HEK293 (cell line): ENCODE measurements around the gene WDR12.

Experiments
- CTCF ChIA-PET: fragments of 350-600 bp; formaldehyde crosslinking; extraction: SDS; loops from one replicate; lab custom pipeline; 2021; ENCODE audit warnings: antibody characterized with exemption; lab: Yijun Ruan, JAX
- POLR2A ChIA-PET: fragments of 300-600 bp; formaldehyde crosslinking; extraction: SDS; loops from one replicate; lab custom pipeline; 2020; ENCODE audit warnings: antibody characterized with exemption, inconsistent platforms; lab: Yijun Ruan, JAX
- H3K27ac ChIP-seq: fragments of 200-500 bp; sonication (Bioruptor generic); 2 replicates; pipeline ENCODE4 v1.5.1; 2014; ENCODE audit warnings: low read depth, low read length, control low read depth, inconsistent platforms; ENCODE audit errors: extremely low read depth
- H3K36me3 ChIP-seq, 2 experiments: fragments of 200-500 bp in 1 of 2; sonication (Bioruptor generic) in 1 of 2; 1 replicate in 1 of 2; 2 replicates in 1 of 2; pipeline ENCODE4 v1.5.1; 2014 to 2017; ENCODE audit warnings: inconsistent platforms in 2 of 2, low read length in 2 of 2; ENCODE audit not compliant: control insufficient read depth in 2 of 2, insufficient read depth in 1 of 2
- H3K4me1 ChIP-seq: fragments of 200-500 bp; sonication (Bioruptor generic); 2 replicates; pipeline ENCODE4 v1.5.1; 2014; ENCODE audit warnings: mild to moderate bottlenecking, low read length, inconsistent platforms; ENCODE audit not compliant: control insufficient read depth, insufficient read depth
- H3K4me3 ChIP-seq: 2 replicates; pipeline ENCODE4 v1.5.1; 2011; ENCODE audit warnings: low read depth, mild to moderate bottlenecking, control low read depth, low read length, moderate library complexity
- H3K9me3 ChIP-seq: fragments of 200-500 bp; sonication (Bioruptor generic); 2 replicates; pipeline ENCODE4 v1.5.1; 2014; ENCODE audit warnings: low read depth, low read length, inconsistent platforms; ENCODE audit not compliant: control insufficient read depth, insufficient read depth
- GLIS1 ChIP-seq: fragments of 450-650 bp; formaldehyde crosslinking; IDR thresholded peaks from 2 replicates; pipeline ENCODE4 v1.5.1; 2016; ENCODE audit warnings: missing biosample characterization, missing genetic modification characterization
- HOXC10 ChIP-seq: sonication (generic); formaldehyde crosslinking; IDR thresholded peaks from 2 replicates; pipeline ENCODE4 v1.8.1; 2023; ENCODE audit warnings: mild to moderate bottlenecking, missing genetic modification reagents
- MEIS1 ChIP-seq: sonication (generic); formaldehyde crosslinking; IDR thresholded peaks from 2 replicates; pipeline ENCODE4 v1.8.1; 2022; ENCODE audit warnings: missing genetic modification reagents, mild to moderate bottlenecking, borderline replicate concordance
- MYNN ChIP-seq: fragments of 450-650 bp; formaldehyde crosslinking; IDR thresholded peaks from 2 replicates; pipeline ENCODE4 v1.5.1; 2016; ENCODE audit warnings: missing biosample characterization, missing genetic modification characterization, borderline replicate concordance
- REST ChIP-seq: fragments of 450-650 bp; formaldehyde crosslinking; IDR thresholded peaks from 2 replicates; pipeline ENCODE4 v1.5.1; 2016; ENCODE audit warnings: missing biosample characterization, missing genetic modification characterization
- ZIC2 ChIP-seq: fragments of 450-650 bp; formaldehyde crosslinking; IDR thresholded peaks from 2 replicates; pipeline ENCODE4 v1.5.1; 2016; ENCODE audit warnings: missing biosample characterization, missing genetic modification characterization
- ZNF10 ChIP-seq: fragments of 450-650 bp; formaldehyde crosslinking; IDR thresholded peaks from 2 replicates; pipeline ENCODE4 v1.5.1; 2017; ENCODE audit warnings: missing biosample characterization, missing genetic modification characterization
- ZNF146 ChIP-seq: fragments of 450-650 bp; formaldehyde crosslinking; IDR thresholded peaks from 2 replicates; pipeline ENCODE4 v1.5.1; 2016; ENCODE audit warnings: missing biosample characterization, missing genetic modification characterization
- ZNF366 ChIP-seq: fragments of 450-650 bp; formaldehyde crosslinking; conservative IDR thresholded peaks from 2 replicates; pipeline ENCODE4 v1.5.1; 2016; ENCODE audit warnings: missing biosample characterization, missing genetic modification characterization
- ZNF488 ChIP-seq: fragments of 450-650 bp; formaldehyde crosslinking; IDR thresholded peaks from 2 replicates; pipeline ENCODE4 v1.5.1; 2016; ENCODE audit warnings: missing biosample characterization, missing genetic modification characterization
- ZNF561 ChIP-seq: fragments of 450-650 bp; IDR thresholded peaks from 2 replicates; pipeline ENCODE4 v1.5.1; 2018; ENCODE audit warnings: missing biosample characterization, missing genetic modification characterization, borderline replicate concordance
- ZNF585B ChIP-seq: fragments of 450-650 bp; formaldehyde crosslinking; IDR thresholded peaks from 2 replicates; pipeline ENCODE4 v1.5.1; 2016; ENCODE audit warnings: missing biosample characterization, missing genetic modification characterization
- ZNF645 ChIP-seq: fragments of 450-650 bp; formaldehyde crosslinking; IDR thresholded peaks from 2 replicates; pipeline ENCODE4; 2016; ENCODE audit warnings: missing biosample characterization, missing genetic modification characterization
- ZNF654 ChIP-seq: fragments of 450-650 bp; formaldehyde crosslinking; IDR thresholded peaks from 2 replicates; pipeline ENCODE4 v1.5.1; 2016; ENCODE audit warnings: low read depth, missing biosample characterization, missing genetic modification characterization
- ZNF658 ChIP-seq: fragments of 450-650 bp; formaldehyde crosslinking; IDR thresholded peaks from 2 replicates; pipeline ENCODE4; 2016; ENCODE audit warnings: missing biosample characterization, missing genetic modification characterization
- ZNF660 ChIP-seq: fragments of 450-650 bp; IDR thresholded peaks from 2 replicates; pipeline ENCODE4 v1.5.1; 2018; ENCODE audit warnings: missing biosample characterization, mild to moderate bottlenecking, missing genetic modification characterization
- ZNF677 ChIP-seq: fragments of 450-650 bp; IDR thresholded peaks from 2 replicates; pipeline ENCODE4 v1.5.0; 2018; ENCODE audit warnings: missing biosample characterization, mild to moderate bottlenecking, missing genetic modification characterization, moderate library complexity
- ZNF830 ChIP-seq: fragments of 450-650 bp; IDR thresholded peaks from 2 replicates; pipeline ENCODE4 v1.5.0; 2018; ENCODE audit warnings: missing biosample characterization, missing genetic modification characterization, low read depth, mild to moderate bottlenecking, moderate library complexity

WDR12 gene

GRCh38 chr2:202848813-202849212 lies 62.7 kb downstream of the WDR12 start:
- CTCF ChIA-PET: no interaction called here
- H3K4me1 ChIP-seq: no peaks in the 10 kb centered on the region
- no peaks in the 10 kb centered on the region for H3K9me3 ChIP-seq
- no peaks in the 10 kb centered on the region for H3K36me3 ChIP-seq
- POLR2A ChIA-PET: no interaction called here
- no peak overlapping the region for H3K4me3 ChIP-seq
- H3K27ac ChIP-seq: no peak overlapping the region
- no peak for TF ChIP-seq ZNF658 (tag by site-specific recombination)
- no peak for TF ChIP-seq ZNF10 (tag by site-specific recombination)
- TF ChIP-seq ZNF366: no peak
- no peak for TF ChIP-seq MEIS1 (CRISPR knock-in tag)
- TF ChIP-seq ZNF677: no peak
- TF ChIP-seq ZNF830: no peak
- TF ChIP-seq ZNF488 (tag by site-specific recombination): no peak
- no peak for TF ChIP-seq GLIS1
- no peak for TF ChIP-seq REST (tag by site-specific recombination)
- no peak for TF ChIP-seq ZNF654
- no peak for TF ChIP-seq HOXC10 (CRISPR knock-in tag)
- no peak for TF ChIP-seq ZNF561 (tag by site-specific recombination)
- no peak for TF ChIP-seq ZNF660 (tag by site-specific recombination)
- TF ChIP-seq MYNN: no peak
- TF ChIP-seq ZIC2: no peak

- CTCF ChIA-PET: no interaction called here
Measured at GRCh38 chr2:202847693-202848524, 63.6 kb downstream of the WDR12 start.

More at GRCh38 chr2:202847693-202848524, 63.6 kb downstream of the WDR12 start:
- TF ChIP-seq ZNF585B (no peak), ZNF146 (peak; percentile 57; the same call in 1 of the 2 replicates), ZNF645 (tag by site-specific recombination) (no peak)
- Histone ChIP-seq H3K27ac (no peak overlapping the region), H3K4me3 (no peak overlapping the region), H3K36me3 (no peaks in the 10 kb centered on the region), H3K4me1 (no peaks in the 10 kb centered on the region), H3K9me3 (no peaks in the 10 kb centered on the region)
- POLR2A ChIA-PET: no interaction called here
